RKO (cell line): ENCODE data around the gene GOLGA8B.
A peak's percentile ranks its signal among the peaks of the same experiment; 100 is the strongest.
"Not testable (repeated sequence)": the region's sequence is repeated elsewhere in the genome, so short reads cannot be mapped to it uniquely, and the experiment has no call there.

ENCODE experiments used
- DNase-seq: peaks from one replicate; pipeline ENCODE4 v3.0.0-alpha.2; 2016; ENCODE audit warnings: low spot score

The GOLGA8B gene

DNA sequence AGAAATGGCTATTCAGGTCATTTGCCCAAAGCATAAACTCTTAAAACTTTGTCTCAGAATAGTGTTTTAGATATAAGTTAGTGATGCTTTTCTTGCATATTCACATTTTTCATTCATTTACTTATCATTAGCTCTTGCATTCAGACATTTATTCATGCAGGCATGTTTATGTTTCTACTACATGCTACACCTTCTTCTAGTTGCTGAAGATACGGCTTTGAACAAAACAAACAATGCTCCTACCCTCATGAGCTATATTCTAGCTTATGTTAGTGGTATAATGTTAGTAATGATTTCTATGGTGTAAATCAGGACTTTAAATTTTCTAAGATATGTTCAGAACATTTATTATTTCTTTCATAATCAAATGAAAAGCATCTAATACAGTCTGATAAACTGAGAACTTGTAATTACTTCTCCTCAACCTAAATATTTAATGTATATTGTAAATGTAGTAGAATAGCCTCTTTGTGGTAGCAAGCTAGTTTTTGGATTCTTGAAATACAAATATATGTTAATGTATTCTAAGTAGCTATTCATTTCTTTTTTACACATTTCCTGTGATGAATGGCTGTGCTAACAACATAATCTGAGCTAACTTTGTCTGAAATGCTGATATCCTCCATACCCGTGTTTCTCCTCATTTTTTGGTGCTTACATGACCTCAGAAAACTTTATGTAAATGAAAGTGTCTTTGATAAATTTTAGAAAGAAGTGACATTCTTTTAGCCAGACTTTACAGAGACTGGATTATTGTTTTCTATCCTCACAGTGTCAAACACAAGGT is 15.5 kb upstream of the GOLGA8B start:
- no peak for DNase-seq

DNA sequence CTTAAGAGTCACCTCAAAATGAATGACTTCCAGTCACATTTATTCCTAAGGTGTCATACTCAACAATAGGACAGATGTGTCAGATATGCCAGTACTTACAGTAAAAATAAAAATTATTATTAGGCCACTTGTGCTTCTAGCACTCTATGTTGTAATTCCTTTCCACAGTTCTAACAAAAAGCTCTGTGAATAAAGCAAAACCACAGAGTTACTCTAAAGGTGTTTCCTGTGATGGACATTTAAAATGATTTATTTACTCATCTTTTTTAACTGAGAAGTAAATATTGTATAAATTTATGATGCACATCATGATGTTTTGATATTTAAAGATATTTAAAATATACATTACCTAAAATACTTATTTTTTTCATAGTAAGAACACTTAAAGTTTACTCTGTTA is 13.9 kb upstream of the GOLGA8B start:
- no peak for DNase-seq

DNA sequence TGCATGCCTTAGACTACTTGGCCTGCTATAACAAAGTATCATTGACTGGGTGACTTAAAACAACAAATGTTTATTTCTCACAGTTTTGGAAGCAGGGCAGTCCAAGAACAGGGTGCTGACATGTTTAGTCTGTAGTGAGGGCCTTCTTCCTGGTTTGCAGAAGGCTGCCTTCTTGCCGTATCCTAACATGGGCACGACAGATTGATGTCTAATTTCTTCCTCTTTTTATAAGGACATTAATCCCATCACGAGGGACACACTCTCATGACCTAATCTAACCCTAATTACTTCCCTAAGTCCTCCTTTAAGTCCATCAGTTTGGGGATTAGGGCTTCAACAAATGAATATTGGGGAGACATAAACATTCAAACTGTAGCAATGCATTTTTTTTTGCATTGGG is 10.9 kb upstream of the GOLGA8B start:
- no peak for DNase-seq

DNA sequence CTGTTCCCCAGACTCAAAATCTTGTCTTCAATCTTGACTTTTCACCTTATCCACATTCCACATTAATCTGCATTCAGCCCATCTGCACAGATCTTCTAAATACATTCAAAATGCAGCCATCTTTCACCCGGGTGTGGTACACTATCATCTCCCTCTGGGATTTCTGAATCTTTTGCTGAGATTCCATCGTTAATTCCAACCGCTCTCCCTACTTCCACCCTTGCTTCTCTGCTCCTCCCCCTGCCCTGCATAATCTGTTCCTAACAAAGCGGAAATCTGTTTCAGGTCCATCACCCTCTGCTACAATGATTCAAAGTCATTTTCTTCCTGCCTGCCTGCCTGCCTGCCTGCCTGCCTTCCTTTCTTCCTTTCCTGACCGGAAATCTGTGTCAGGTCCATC is 7.9 kb upstream of the GOLGA8B start:
- DNase-seq = no peak

DNA sequence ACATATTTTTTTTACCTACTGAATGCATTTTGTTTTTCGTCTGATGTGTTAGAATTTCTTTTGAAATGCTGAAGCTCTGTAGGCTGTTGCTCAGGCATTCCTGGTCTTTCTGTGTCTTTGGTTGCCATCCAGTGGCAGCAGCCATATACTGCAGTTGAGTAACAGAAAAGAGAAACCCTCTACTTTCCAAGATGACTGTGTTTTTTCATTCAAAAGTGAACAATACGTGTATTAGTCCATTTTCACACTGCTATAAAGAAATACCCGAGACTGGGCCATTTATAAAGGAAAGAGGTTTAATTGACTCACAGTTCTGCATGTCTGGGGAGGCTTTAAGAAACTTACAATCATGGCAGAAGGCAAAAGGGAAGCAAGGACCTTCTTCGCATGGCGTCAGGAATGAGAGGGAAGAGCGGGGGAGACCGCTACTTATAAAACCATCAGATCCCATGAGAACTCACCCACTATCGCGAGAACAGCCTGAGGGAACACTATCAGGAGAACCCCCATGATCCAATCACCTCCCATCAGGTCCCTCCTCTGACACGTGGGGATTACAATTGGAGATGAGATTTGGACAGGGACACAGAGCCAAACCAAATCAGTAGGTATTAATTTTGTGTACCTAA is 4.7 kb upstream of the GOLGA8B start:
- DNase-seq = peak; percentile 85

DNA sequence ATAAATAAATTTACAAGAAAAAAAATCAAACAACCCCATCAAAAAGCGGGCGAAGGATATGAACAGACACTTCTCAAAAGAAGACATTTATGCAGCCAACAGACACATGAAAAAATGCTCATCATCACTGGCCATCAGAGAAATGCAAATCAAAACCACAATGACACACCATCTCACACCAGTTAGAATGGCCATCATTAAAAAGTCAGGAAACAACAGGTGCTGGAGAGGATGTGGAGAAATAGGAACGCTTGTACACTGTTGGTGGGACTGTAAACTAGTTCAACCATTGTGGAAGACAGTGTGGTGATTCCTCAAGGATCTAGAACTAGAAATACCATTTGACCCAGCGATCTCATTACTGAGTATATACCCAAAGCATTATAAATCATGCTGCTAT is 2.5 kb upstream of the GOLGA8B start:
- not testable (repeated sequence) for DNase-seq

DNA sequence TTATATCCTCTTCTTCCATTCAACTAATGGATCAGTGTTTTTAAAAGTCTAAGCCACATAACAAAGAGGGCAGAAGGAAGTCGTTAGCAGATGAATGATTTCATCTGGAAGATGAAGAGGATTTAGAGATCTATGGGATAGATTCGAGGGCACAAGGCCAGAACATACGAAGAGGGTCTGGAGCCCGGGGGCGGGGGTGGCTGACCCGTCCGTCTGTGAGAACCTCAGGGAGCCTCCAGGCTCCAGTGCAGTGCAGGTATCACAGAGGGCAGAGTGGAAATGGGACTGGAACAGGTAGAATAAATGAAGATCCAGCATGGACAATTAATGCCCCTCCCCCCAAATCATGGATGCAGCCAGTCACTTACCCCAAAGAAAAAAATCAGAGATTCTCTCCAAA is 1.5 kb upstream of the GOLGA8B start:
- DNase-seq = no peak

DNA sequence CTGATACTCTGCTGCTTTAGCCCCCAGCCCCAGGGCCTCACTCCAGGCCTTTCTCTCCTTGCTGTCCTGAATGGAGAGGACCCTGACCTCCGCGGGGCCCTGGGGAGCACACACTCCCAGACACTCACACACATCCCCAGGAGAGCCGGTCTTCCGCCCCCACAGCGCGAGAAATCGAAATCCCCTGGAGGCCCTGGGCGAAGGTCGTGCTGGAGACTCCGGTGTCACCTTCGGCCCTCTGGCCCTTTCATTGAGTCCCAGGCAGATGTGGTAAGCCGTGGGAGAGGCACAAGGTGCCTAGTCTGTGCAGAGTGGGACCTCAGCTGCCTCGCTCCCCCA is 848 bp upstream of the GOLGA8B start:
- no peak for DNase-seq

DNA sequence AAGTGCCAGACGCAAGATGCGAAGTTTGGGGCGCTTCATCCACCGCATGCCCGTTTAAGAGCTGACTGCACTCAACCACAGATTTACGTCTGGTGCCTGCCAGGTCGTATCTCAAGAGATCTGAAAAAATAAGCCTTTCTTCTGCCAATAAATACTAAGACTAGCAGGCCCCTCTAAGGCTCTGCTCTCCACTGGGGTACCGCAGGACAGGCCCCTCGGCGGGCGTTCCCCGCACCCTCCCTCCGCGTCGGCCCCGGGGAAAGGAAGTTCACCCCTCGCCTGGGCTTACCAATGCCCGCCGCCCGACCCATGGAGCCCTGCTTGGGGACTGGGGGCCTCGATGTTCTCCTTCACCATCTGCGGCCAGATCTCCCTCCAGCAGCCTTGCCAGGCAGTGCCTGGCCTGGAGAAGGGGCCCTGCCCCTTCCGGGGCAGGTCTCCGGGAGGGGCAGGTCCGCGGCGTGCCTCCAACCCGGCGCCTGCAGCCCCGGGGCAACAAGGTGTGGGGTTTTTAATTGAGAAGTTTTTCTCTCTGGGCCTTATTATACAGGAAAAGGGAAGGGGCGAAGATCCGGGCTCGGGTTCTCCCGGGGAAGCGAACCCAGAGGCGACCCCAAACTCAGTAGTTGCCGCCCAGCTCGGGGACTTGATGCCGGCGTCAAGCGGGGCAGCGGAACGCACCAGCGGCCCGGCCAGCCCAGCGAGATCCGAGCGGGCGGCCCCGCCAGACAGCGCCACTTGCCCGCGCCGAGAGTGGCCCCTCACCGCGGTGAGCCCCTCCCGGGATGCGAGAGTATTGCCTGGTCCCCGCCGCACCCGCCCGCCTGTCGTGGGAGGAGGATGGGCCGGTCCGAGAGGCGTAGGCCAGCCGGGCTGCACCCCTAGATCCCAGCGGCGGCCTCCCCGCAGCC is 735 bp downstream of the GOLGA8B start:
- DNase-seq = peak; percentile 45

DNA sequence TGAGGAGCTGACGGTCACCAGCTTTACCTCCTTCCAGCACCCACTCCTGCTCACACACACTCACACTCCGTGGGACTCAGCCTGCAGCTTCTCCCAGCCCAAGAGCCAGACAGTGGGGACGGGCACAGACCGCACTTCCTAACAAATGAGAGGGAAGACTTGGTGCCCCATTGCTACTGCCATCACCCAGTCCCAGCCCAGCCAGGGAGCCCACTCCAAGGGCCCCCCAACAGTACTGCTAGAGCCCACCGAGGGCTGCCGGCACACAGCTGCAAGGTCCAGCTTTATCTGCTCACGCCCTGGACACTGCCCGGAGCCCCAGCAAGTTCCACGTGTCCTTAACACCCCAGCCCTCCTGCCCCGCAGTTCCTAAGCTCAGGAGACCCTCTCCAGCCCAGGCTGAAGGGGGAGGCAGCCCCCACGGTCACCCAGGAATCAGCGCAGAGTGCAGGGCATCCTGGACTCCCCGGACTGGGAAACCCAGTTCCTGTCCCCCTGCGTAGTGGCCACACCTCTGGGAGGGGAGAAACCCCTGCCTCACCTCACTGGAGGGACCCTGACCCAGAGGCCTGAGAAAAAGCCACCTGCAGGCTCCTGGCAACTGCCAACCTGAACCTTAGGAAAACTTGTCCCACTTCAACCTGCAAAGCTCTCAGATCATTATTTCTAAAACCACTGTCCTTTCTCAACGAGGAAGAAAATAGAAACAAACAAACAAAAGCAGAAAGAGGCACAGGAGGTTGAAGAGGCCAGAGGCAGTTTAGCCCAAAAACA is 1.6 kb downstream of the GOLGA8B start:
- not testable (repeated sequence) for DNase-seq

DNA sequence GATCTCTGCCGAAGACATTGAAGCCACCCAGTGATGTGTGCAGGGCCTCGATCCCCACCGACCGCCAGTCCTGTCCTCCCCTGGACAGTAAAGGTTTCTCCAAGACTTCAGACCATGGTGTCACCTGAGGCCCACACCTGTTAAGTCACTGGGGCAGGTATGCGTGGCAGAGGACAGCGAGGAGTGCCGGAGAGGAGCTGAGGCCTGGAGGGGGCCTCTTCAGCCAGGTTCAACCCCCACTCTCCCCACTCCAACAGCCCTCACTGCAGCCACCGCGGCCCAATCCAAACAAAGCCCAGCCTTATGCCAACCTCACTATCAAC is 2.4 kb downstream of the GOLGA8B start:
- no peak for DNase-seq

DNA sequence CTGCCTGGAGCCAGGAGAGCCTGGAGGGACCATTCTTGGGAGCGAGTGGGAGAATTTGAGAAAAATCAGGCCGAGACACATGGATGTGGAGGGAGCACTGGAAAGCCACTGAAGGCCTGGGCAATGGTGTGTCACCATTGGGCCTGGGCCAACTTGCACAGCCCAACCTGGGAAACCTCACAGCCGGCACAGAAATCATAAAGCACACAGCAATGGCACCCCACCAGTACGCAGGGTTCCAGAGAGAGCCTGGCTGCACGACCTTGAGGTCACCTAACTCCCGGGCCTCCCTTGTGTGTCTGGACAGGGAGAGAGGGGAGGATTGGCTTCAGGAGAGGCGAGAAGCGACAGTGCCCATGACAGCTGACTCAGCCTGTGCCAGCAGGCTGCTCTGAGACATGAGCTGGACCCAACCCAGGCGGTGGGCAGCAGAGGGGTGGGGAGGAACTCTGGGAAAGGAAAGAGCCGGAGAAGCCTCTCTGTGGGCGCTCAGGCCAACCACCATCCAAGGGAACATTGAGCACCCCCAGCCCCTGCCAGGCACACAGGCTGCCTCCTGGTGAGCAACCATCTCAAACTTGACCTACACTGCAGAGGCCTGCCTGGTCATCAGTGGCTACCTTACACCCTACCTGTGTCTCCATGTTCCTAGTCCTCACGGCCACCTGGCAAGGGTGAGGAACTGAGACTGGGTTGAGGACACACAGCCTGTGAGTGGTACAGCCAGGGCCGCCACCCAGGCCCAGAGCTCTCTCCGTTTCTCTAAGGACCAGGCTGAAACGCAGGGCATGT is 3.0 kb downstream of the GOLGA8B start:
- not testable (repeated sequence) for DNase-seq

DNA sequence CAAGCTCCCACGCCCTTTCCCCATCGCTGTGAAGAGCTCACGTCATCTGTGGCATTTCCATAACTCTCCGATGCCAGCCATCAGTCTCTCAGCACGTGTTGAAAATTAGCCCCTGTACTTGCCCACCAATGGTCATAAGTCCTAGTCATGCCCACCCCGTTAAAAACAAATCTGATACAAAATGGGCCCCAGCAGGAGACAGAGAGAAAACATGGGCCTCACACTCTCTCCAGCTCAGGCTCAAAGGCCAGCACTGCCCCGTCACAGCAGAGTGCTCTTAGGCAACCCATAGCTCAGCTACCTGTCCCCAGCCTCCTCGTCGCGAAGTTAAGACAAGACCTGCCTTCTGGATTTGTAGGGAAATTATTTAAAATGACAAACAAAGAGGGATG is 5.2 kb downstream of the GOLGA8B start:
- DNase-seq = no peak

DNA sequence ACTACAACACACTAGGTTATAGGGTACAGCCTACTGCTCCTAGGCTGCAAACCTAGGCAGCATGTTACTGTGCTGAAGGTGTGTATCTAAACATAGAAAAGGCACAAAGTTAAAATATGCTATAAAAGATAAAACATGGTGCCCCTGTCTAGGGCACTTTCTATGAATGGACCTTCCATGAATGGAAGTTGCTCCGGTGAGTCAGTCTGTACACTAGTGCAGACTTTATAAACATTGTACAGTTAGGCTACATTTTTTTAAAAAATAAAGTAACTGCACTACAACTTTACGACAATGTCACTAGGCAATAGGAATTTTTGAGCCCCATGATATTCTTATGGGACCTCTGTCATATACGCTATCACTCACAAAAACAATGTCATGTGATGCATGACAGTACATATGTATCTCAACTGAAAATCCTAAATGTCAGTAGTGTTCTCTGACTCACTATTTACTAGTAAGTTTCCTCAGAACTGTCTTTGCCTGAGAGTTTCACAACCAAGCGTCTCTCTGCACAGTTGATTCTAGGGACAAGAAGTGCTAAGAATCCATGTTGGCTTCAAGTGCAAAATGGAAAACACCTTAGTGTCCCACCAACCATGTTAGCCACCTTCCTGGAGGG is 5.7 kb downstream of the GOLGA8B start:
- DNase-seq = not testable (repeated sequence)

DNA sequence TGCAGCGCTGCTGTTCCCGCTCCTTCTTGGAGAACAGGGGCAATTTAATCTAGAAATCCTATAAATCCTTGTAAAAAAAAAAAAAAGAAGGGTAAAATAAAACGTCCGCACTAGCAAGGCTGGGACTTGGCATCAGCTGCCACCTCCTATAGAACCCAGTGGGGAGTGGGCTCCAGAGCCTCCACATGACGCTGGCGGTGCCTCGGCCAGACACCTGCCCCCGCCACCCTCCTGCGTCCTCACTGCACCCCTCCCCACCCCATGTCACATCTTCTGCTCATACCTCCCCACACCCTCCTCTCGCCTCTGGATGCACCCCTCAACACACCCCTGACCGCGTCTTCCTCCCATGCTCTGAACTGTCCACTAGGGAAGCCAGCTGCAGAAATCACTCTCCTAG is 8.4 kb downstream of the GOLGA8B start:
- not testable (repeated sequence) for DNase-seq

DNA sequence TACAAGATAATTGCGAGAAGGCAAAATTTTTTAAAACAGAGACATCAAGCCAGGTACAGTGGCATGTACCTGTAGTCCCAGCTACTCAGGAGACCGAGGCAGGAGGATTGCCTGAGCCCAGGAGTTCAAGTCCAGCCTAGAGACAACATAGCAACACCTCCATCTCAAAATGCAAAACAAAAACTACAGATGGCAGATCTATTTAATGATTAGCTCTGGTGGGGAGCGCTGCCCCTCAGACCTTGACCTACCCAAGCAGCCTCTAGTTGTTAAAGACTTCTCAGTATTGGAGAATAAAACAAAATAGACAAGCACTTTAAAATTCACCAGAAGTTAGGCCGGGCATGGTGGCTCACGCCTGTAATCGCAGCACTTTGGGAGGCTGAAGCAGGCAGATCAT is 10.5 kb downstream of the GOLGA8B start:
- DNase-seq = not testable (repeated sequence)

DNA sequence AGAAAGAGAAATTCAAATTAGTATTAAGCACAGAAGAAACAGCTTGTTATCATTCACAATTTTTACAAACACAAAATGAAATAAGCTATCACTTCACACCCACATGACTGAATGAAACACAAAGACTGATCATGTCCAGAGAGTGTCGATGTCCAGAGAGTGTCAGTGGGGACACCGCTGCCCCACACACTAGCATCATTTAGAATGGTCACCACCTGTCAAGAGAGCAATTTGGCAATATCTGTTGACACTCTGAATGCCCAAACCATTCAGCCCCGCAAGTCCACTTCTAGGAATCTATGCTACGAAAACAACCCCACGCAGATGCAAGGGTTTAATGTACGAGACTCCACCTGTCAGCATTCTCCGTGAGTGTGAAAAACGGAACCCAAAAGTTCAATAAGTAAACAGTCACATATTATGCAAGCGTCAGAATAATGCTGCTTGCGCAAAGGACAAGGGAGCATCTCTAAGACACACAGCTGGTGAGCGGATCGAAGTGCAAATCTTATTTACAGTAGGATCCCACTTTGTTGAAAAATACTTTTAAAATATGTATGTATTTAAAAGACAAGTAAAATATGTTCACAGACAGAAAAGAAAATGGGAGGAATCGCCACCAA is 11.3 kb downstream of the GOLGA8B start:
- not testable (repeated sequence) for DNase-seq

DNA sequence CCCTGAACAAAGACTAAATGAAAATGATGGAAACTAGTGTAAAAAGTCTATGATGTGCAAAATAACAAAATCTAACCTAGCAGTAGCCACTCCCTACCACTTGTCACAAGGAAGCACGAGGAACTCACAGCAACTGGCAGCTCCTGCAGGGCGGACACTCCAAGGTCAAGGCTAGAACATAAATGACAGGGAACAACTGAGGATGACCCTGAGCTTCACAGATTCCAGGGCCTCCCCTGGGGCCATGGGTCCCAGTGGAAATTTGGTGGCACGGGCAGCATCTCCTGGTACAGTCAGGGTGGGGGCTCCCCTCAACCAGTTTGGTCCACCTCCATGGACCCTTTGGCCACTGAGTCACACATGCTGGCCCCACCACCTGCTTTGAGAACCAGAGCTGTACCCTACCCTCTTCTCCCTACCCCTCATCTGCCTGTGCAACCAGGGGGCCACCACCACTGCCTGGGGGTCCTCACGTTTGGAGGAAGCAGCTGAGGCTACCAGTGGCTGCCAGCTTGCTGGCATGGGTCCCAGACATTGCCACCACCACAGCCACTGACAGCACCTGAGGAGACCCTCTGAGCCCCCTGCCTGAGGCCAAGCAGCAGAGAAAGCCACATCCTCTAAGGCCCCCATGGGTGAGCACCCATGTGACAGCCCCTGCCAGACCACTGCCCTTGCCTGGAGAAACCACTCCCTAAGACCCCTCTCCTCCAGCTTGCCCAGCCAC is 13.6 kb downstream of the GOLGA8B start:
- DNase-seq = not testable (repeated sequence)

DNA sequence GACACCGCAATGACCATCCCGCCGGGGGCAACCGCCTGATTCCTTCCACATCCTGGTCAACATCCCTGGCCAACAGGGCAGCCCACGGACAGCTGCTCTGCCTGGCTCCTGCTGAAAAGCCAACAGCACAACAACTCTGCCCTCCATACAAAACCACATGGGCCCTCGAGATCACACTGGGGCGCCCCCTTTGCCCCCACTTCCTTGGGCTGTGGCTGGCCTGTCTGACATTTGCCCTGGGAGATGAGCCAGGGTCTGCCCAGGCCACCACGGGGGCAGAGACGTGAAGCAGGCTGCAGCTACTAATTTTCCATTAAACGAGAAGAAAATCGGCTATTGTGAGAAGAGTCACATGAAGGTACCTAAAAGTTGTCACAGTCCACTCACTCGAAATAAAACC is 16.3 kb downstream of the GOLGA8B start:
- not testable (repeated sequence) for DNase-seq

DNA sequence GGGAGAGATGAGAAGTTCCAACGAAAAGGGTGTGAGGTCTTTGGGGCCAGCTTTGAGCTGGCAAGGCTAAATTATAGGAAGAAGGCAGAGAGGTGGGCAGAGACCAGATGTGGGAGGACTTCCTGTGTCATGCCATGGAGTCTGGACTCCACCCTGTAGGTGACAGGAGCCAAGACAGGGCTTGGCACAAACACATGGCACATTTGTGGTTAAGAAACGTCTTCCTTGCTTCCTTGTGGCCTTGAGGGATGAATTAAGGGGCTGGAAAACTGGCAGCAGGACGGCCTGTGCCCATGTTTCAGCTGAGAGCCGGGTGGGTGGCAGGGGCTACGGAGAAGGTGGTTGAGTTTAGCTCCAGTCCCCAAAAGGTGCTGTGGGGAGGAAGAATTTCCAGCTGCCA is 18.7 kb downstream of the GOLGA8B start:
- not testable (repeated sequence) for DNase-seq
